Uterus (tissue), 4 donors: ENCODE data around the gene LONRF3. TPM values are rescaled to one million over a fixed set of nuclear protein-coding genes. Genes with fewer than 3 reads are reported as not detected.

Source experiments
- DNase-seq, 2 donors: peaks; one replicate each; pipeline ENCODE4 v3.0.0-alpha.2; 2019 to 2020
- H3K27ac ChIP-seq, 2 donors: fragments of 200-600 bp; sonication (generic); 1 replicate in 1 of 2; 2 replicates in 1 of 2; pipeline ENCODE4 v1.5.1; 2016 to 2018
- H3K27me3 ChIP-seq, 2 donors: fragments of 200-600 bp; sonication (generic); one replicate each; pipeline ENCODE4 v1.5.1; 2018 to 2019; ENCODE audit warnings: control low read depth in 1 of 2
- H3K36me3 ChIP-seq, 2 donors: fragments of 200-600 bp; sonication (generic); one replicate each; pipeline ENCODE4 v1.5.1; 2019; ENCODE audit warnings: control low read depth in 1 of 2
- H3K4me1 ChIP-seq, 2 donors: fragments of 200-600 bp; sonication (generic); one replicate each; pipeline ENCODE4 v1.5.1; 2018 to 2019; ENCODE audit warnings: control low read depth in 1 of 2
- H3K4me3 ChIP-seq, 2 donors: fragments of 200-600 bp; sonication (generic); 1 replicate in 1 of 2; 2 replicates in 1 of 2; pipeline ENCODE4 v1.5.1; 2018 to 2019; ENCODE audit warnings: mild to moderate bottlenecking in 1 of 2
- H3K9me3 ChIP-seq, 2 donors: fragments of 200-600 bp; sonication (generic); one replicate each; pipeline ENCODE4 v1.5.1; 2019; ENCODE audit warnings: control low read depth in 1 of 2
- POLR2A ChIP-seq, 2 donors: fragments of 450-650 bp; IDR thresholded peaks; one replicate each; pipeline ENCODE4 v1.6.1; 2016; ENCODE audit warnings: antibody characterized with exemption in 2 of 2, mild to moderate bottlenecking in 1 of 2, moderate library complexity in 1 of 2
- intact Hi-C: fragments of 100-400 bp; cut with DNase I; formaldehyde crosslinking; loops from one replicate; pipeline ENCODE4 v1.15.1; 2023; ENCODE audit warnings: low total_unique reads
- total RNA-seq, 4 donors: library from RNA; depleted of rRNA in 3 of 4; stranded (reverse); fragments of >200 nt in 3 of 4; gene quantifications; one replicate each; pipeline versions ENCODE4 v1.1.0 to v1.2.4, GENCODE V29; 2014 to 2023
- TF ChIP-seq, protein P1 (sequence below), 4 experiments: fragments of 200-600 bp in 2 of 4; fragments of 450-650 bp in 2 of 4; sonication (generic) in 2 of 4; IDR thresholded peaks; one replicate each; pipeline ENCODE4 v1.5.1; 2016 to 2019; ENCODE audit warnings: antibody characterized with exemption in 4 of 4, mild to moderate bottlenecking in 2 of 4, moderate library complexity in 1 of 4
- donor health status: DM: yes; HTN: yes; CAD: no.

The LONRF3 gene
- total RNA-seq, 4 donors from 2014 or later = 2.5 to 13.2 (median 7.4) TPM

- Histone ChIP-seq H3K27me3 (no peaks in the 10 kb centered on the region), H3K4me1 (no peaks in the 10 kb centered on the region), H3K9me3 (no peaks in the 10 kb centered on the region), H3K36me3 (no peaks in the 10 kb centered on the region), H3K27ac (no peak overlapping the region), H3K4me3 (no peak overlapping the region)
- intact Hi-C loops = no loop called here
- no peak for DNase-seq
- no peak for TF ChIP-seq POLR2A (IDR thresholded peaks at IDR 0.05)
- TF ChIP-seq, protein P1, sequence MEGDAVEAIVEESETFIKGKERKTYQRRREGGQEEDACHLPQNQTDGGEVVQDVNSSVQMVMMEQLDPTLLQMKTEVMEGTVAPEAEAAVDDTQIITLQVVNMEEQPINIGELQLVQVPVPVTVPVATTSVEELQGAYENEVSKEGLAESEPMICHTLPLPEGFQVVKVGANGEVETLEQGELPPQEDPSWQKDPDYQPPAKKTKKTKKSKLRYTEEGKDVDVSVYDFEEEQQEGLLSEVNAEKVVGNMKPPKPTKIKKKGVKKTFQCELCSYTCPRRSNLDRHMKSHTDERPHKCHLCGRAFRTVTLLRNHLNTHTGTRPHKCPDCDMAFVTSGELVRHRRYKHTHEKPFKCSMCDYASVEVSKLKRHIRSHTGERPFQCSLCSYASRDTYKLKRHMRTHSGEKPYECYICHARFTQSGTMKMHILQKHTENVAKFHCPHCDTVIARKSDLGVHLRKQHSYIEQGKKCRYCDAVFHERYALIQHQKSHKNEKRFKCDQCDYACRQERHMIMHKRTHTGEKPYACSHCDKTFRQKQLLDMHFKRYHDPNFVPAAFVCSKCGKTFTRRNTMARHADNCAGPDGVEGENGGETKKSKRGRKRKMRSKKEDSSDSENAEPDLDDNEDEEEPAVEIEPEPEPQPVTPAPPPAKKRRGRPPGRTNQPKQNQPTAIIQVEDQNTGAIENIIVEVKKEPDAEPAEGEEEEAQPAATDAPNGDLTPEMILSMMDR (IDR thresholded peaks at IDR 0.05) = no peak
These were observed 4.0 kb downstream of the LONRF3 start for GRCh38 chrX:118978451-118978850.

DNA sequence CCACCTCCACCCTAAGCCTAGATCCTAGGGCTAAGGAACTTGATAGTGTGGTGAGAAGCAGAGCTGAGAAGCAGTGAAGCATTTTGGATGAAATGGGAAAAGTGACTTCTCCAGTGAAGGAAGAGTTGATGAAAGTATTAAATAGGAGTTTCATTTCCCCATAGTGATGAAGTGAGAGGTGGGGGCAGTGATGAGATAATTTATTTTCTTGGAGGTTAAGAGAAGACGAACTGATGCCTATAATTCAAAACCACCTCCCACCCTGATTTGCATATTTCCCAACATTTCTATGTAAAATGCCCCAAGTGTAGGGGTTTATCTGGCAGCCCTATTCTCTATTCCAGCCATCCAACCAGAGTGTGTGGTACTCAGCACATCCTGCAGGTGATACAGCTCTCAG, 6.3 kb downstream of the LONRF3 start:
- no peak overlapping the region for H3K4me3 ChIP-seq
- H3K27me3 ChIP-seq = no peaks in the 10 kb centered on the region
- H3K9me3 ChIP-seq = no peaks in the 10 kb centered on the region
- H3K27ac ChIP-seq = no peak overlapping the region
- DNase-seq = no peak
- H3K4me1 ChIP-seq = no peaks in the 10 kb centered on the region
- no peak for TF ChIP-seq POLR2A (IDR thresholded peaks at IDR 0.05)
- TF ChIP-seq, protein P1 (IDR thresholded peaks at IDR 0.05) = no peak
- H3K36me3 ChIP-seq = no peaks in the 10 kb centered on the region
- intact Hi-C loops = no loop called here

GRCh38 chrX:118983513-118983912, 9.1 kb downstream of the LONRF3 start:
- TF ChIP-seq, protein P1 (IDR thresholded peaks at IDR 0.05) = no peak
- TF ChIP-seq POLR2A (IDR thresholded peaks at IDR 0.05) = no peak

GRCh38 chrX:118988911-118989310, 14.5 kb downstream of the LONRF3 start:
- Histone ChIP-seq H3K27ac (no peak overlapping the region), H3K9me3 (no peaks in the 10 kb centered on the region), H3K27me3 (no peaks in the 10 kb centered on the region), H3K36me3 (no peaks in the 10 kb centered on the region), H3K4me1 (no peaks in the 10 kb centered on the region), H3K4me3 (no peak overlapping the region)
- no peak for TF ChIP-seq POLR2A (IDR thresholded peaks at IDR 0.05)
- TF ChIP-seq, protein P1 (IDR thresholded peaks at IDR 0.05) = no peak
- intact Hi-C loops = no loop called here
- no peak for DNase-seq

More at GRCh38 chrX:118983513-118983912, 9.1 kb downstream of the LONRF3 start:
- Histone ChIP-seq H3K4me1 (no peaks in the 10 kb centered on the region), H3K27ac (no peak overlapping the region), H3K9me3 (no peaks in the 10 kb centered on the region), H3K4me3 (no peak overlapping the region), H3K36me3 (no peaks in the 10 kb centered on the region), H3K27me3 (no peaks in the 10 kb centered on the region)
- no peak for DNase-seq
- intact Hi-C loops = no loop called here

- intact Hi-C loops = no loop called here
- H3K9me3 ChIP-seq = no peaks in the 10 kb centered on the region
- no peaks in the 10 kb centered on the region for H3K4me1 ChIP-seq
- H3K36me3 ChIP-seq = no peaks in the 10 kb centered on the region
- no peaks in the 10 kb centered on the region for H3K27me3 ChIP-seq
- no peak for TF ChIP-seq POLR2A (IDR thresholded peaks at IDR 0.05)
- no peak overlapping the region for H3K27ac ChIP-seq
- no peak overlapping the region for H3K4me3 ChIP-seq
- no peak for DNase-seq
These were observed 15.5 kb downstream of the LONRF3 start for GRCh38 chrX:118989886-118990285.
